Large intestine (tissue), 3 donors: ENCODE results near the gene BCAS1. TPM values are rescaled to one million over a fixed set of nuclear protein-coding genes. Genes with fewer than 3 reads are reported as not detected.
A peak's percentile ranks its signal among the peaks of the same experiment; 100 is the strongest.

ENCODE experiments used
- DNase-seq, 2 donors: peaks; one replicate each; pipeline versions ENCODE4 v3.0.0 to v3.0.0-alpha.2; 2013
- H3K27ac ChIP-seq: one replicate; pipeline ENCODE4 v1.5.1; 2013; ENCODE audit warnings: low read length
- H3K27me3 ChIP-seq: 2 replicates; pipeline ENCODE4 v1.6.1; 2013; ENCODE audit warnings: low read length; ENCODE audit not compliant: control insufficient read depth, insufficient read depth
- H3K36me3 ChIP-seq: 2 replicates; pipeline ENCODE4 v1.6.1; 2013; ENCODE audit warnings: low read length; ENCODE audit not compliant: control insufficient read depth, insufficient read depth
- H3K4me1 ChIP-seq: one replicate; pipeline ENCODE4 v1.6.1; 2013; ENCODE audit warnings: low read length; ENCODE audit not compliant: control insufficient read depth, insufficient read depth
- H3K4me3 ChIP-seq: one replicate; pipeline ENCODE4 v1.5.1; 2013; ENCODE audit warnings: low read length
- H3K9me3 ChIP-seq: one replicate; pipeline ENCODE4 v1.6.1; 2013; ENCODE audit warnings: mild to moderate bottlenecking, low read depth, low read length, moderate library complexity; ENCODE audit not compliant: control insufficient read depth
- WGBS: methylation state at CpG from one replicate; pipeline ENCODE4 v1.1.5; 2013; ENCODE audit warnings: low lambda C conversion rate; ENCODE audit not compliant: insufficient coverage; 5-methylcytosine and 5-hydroxymethylcytosine counted together
- polyA plus RNA-seq: library from polyadenylated mRNA; unstranded; fragments of 120-200 nt; gene quantifications from one replicate; pipeline ENCODE4 v1.2.1, GENCODE V29; 2013

Gene BCAS1
- polyA plus RNA-seq, 1 donor = 29.2 TPM

DNA sequence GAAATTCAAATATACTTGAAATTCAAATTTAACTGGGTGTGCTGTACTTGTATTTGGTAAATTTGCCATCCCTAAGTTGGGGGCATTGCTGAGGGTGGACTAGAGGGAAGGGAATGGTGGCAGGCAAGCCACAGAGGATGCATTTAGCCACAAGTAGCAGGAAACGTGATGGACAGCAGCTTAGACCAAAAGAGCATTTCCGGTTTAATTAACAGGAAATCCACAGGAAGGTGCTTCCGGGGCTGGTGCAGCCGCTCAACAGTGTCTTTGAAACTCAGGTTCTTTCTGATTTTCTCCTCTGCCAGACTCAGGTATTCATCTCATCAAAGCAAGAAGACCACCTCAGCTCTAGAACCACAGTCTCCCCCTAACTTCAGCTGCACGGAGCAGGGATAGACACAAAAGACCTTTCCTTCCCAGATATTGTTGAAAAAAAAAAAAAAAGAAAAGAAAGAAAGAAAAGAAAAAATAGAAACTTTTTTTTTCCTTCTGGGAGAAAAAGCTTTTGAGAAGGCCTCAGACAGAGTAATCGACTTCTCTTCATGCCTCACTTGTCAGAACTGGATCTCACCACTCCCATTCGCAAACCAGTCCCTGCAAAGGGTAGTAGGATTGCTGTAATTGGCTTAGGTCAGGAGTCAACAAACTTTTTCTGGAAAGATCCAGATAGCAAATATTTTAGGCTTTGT, 8.0 kb upstream of the BCAS1 start:
- Histone ChIP-seq H3K4me3 (no peak overlapping the region), H3K36me3 (no peaks in the 10 kb centered on the region), H3K4me1 (peaks cover 7% of the 10 kb centered on the region), H3K9me3 (no peaks in the 10 kb centered on the region), H3K27ac (no peak overlapping the region), H3K27me3 (peaks cover 4% of the 10 kb centered on the region)
- WGBS = no CpG with 5 or more reads among the region's 7 CpGs
- DNase-seq = no peak

DNA sequence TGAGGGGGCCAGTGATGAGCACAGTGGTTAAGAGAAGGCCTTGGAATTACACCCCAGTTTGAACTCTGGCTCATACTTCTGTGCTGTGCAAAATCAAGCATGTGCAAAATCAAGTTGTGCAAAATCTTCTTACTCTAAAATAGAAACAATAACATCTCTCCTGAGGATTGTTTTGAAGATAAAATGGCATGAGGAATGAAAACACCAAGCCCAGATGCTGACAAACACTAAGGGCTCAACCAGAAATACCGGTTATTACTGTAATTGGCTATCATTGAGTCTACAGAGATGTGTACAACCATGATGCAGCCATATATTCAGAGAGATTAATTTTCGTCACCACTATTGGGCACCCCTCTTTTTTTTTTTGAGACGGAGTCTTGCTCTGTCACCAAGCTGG, 5.9 kb upstream of the BCAS1 start:
- Histone ChIP-seq H3K4me3 (no peak overlapping the region), H3K4me1 (peaks cover 8% of the 10 kb centered on the region), H3K9me3 (no peaks in the 10 kb centered on the region), H3K27me3 (peaks cover 2% of the 10 kb centered on the region), H3K36me3 (no peaks in the 10 kb centered on the region), H3K27ac (no peak overlapping the region)
- no peak for DNase-seq
- no CpG with 5 or more reads among the region's 3 CpGs for WGBS

DNA sequence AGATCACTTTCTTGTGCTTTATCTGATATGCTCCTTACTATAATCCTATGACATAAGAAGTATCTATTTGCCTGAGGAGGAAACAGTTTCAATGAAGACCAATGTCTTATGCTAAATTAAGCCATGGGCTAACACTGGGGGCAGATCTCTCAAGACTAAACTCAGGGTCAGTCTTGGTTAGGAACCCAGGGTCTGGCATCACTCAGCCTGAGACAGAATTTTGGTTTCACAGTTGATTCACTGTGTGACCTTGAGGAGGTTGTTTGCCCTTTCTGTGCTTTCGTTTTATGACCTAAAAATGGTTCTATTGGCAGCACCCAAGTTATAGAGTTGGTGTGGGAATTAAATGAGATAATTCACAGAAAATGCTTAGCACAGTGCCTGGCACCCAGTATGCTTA, 4.9 kb upstream of the BCAS1 start:
- no CpG with 5 or more reads among the region's 1 CpG for WGBS
- no peak overlapping the region for H3K27ac ChIP-seq
- peaks cover 2% of the 10 kb centered on the region for H3K27me3 ChIP-seq
- peaks cover 8% of the 10 kb centered on the region for H3K4me1 ChIP-seq
- no peaks in the 10 kb centered on the region for H3K9me3 ChIP-seq
- DNase-seq = no peak
- H3K4me3 ChIP-seq = no peak overlapping the region
- no peaks in the 10 kb centered on the region for H3K36me3 ChIP-seq

DNA sequence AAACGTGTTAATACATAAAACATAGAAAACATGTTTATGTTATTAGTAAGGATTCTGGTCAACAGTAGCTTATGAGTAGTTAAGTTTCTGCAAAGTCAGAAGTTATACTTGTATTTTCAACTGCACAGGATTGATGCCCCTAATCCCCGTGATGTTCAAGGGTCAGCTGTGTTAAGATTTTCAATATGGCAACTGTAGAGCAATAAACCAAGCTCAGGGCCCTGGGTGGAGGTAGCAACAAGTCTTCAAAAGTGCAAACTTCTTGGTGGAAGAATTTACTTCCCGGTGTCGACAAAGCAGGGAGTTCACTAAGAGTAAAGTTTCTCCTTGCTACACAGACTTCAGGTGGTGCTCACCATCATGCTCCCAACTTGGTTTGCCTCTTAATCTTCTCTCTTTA, 4.1 kb upstream of the BCAS1 start:
- 100% methylated on average over 1 of the region's 4 CpGs for WGBS
- peak overlapping the region; percentile 4 for H3K27ac ChIP-seq
- peaks cover 16% of the 10 kb centered on the region for H3K4me1 ChIP-seq
- H3K27me3 ChIP-seq = peaks cover 2% of the 10 kb centered on the region
- DNase-seq = peak in 1 of 2 donors; percentile 31
- no peaks in the 10 kb centered on the region for H3K36me3 ChIP-seq
- no peak overlapping the region for H3K4me3 ChIP-seq
- no peaks in the 10 kb centered on the region for H3K9me3 ChIP-seq

DNA sequence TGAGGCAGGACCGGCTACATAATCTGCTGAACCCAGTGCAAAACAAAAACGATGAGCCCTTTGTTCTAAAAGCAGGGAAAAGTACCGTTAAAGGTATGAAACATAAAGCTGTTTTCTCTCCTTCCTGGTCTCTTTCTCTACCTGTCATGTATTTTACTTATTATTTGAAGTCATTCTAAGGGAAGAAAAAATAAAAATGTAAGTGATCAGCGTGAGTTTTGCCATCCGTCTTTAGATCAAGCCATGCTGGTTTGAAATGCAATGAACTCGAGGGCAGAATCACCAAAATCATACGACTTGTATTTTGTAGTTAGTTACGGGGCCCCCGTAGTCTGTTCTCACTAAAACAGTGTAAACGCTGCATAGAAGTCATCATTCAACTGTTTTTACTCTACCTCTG, 2.9 kb upstream of the BCAS1 start:
- H3K27ac ChIP-seq = no peak overlapping the region
- H3K9me3 ChIP-seq = no peaks in the 10 kb centered on the region
- H3K27me3 ChIP-seq = peaks cover 2% of the 10 kb centered on the region
- DNase-seq = no peak
- H3K4me1 ChIP-seq = peaks cover 18% of the 10 kb centered on the region
- WGBS = 95% methylated on average over 8 of the region's 10 CpGs
- H3K4me3 ChIP-seq = no peak overlapping the region
- no peaks in the 10 kb centered on the region for H3K36me3 ChIP-seq

DNA sequence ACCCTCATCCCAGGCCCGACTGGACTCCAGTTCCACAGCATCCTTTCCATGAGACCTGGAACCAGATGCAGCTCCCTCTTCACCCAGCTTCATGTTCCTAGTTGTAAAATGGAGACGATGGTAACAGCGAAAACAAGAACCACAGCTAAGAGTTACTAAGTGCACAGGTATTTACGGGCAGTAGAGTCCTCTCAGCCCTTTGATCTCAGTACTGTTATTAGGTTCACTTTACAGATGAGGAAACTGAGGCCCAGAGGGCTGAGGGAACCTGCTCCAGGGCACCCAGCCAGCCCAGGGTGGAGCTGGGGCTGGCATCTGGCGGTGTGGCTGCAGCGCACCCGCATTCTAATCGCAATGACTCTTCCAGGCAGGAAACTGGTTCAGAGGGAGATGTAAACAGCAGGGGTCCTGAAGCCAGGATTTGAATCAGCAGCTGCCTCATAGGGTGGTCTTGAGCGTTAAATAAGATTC, 858 bp downstream of the BCAS1 start:
- H3K27ac ChIP-seq = no peak overlapping the region
- H3K9me3 ChIP-seq = no peaks in the 10 kb centered on the region
- DNase-seq = no peak
- 75% methylated on average over 2 of the region's 9 CpGs for WGBS
- H3K36me3 ChIP-seq = no peaks in the 10 kb centered on the region
- H3K4me1 ChIP-seq = peaks cover 34% of the 10 kb centered on the region
- no peaks in the 10 kb centered on the region for H3K27me3 ChIP-seq
- H3K4me3 ChIP-seq = peak overlapping the region; percentile 14

DNA sequence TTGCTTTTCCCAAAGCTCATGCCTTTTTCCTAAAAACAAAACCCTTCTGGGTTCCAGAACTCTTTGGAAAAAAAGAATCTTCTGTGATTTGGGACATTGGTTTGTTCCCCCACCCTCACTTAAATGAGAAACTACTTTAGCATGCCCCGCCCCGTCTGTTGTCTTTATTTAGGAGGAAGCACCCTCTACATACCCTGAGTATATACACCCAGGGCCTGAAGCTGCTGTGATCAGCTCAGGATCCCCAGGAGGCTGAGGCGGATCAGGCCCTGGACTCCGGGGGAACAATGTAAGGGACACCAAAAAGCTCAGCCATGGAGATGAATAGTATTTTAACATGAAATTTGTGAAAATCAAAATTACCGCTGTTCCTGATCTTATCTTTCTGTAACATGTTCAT, 1.4 kb downstream of the BCAS1 start:
- 100% methylated on average over 1 of the region's 5 CpGs for WGBS
- no peak overlapping the region for H3K4me3 ChIP-seq
- H3K9me3 ChIP-seq = no peaks in the 10 kb centered on the region
- H3K27ac ChIP-seq = no peak overlapping the region
- H3K27me3 ChIP-seq = no peaks in the 10 kb centered on the region
- H3K36me3 ChIP-seq = no peaks in the 10 kb centered on the region
- no peak for DNase-seq
- H3K4me1 ChIP-seq = peaks cover 32% of the 10 kb centered on the region

DNA sequence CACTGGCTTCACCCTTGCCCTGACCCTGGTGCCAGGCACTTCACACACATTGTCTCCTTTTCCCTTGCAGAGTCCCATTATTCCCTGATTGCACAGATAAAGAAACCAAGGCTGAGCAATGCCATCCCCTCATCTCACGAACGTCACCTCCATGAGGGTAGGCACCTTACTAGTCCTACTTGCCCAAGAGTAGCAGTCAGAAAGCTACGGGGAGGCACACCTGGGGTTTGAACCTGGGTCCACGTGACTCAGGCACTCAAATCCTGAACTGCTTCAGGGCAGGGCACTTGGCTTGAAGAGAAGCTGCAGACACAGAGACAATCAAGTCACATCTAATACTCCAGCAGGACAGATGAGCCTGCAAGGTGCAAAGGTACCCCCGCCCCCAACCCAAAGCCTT, 1.9 kb downstream of the BCAS1 start:
- H3K36me3 ChIP-seq = no peaks in the 10 kb centered on the region
- no peaks in the 10 kb centered on the region for H3K27me3 ChIP-seq
- H3K4me1 ChIP-seq = peaks cover 27% of the 10 kb centered on the region
- no peak overlapping the region for H3K4me3 ChIP-seq
- H3K27ac ChIP-seq = no peak overlapping the region
- no peaks in the 10 kb centered on the region for H3K9me3 ChIP-seq
- WGBS = no CpG with 5 or more reads among the region's 5 CpGs
- DNase-seq = no peak

DNA sequence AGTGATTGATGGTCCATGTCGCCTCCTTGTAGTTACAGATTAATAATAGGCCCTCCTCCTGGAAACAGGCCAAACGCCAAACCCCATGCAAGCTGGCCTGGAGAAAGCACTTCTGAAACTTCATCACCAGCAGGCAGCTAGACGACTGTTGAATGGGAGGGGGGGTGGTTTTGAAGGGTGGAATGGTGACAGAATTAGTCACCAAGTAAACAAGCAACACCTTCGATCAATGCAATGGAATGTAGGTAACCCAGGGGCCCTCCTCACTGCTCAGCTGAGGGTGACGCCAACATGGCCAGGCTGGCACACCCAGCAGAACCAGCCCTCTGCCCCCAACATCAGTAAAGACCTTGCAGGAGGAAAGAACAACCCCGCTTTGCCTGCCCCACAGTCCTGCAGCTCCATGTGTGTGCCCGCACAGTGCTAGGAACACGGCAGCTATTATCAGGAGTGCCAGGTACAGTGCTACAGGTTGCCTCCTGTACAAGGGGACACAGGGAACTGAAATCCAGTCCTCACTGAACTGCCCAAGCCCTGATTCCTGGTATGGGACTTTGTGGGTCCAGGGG, 2.7 kb downstream of the BCAS1 start:
- Histone ChIP-seq H3K36me3 (no peaks in the 10 kb centered on the region), H3K9me3 (no peaks in the 10 kb centered on the region), H3K4me1 (peaks cover 26% of the 10 kb centered on the region), H3K27me3 (no peaks in the 10 kb centered on the region), H3K27ac (peak overlapping the region; percentile 56), H3K4me3 (no peak overlapping the region)
- WGBS = 5% methylated on average over 4 of the region's 8 CpGs
- DNase-seq = peak; percentile 89 to 93

DNA sequence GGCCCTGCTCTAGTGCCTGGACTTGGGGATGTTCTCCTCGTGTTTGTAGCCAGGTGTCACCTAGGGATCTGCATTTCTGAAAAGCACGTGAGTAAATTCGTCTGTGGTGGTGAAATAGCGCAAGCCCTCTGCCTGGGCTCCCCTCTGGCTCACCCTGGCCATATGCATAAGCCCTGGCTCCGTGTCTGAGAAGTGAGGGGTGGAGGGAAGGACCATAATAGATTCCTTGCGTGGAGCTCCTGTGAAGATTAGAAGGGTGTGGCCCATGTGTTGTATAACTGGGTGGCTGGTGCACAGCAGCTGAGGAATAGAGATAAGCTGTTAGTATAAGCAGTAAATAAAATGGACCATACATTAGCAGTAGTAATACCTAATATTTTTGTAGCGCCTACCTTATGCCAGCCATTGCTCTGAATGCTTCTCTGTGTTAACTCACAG, 4.8 kb downstream of the BCAS1 start:
- H3K4me3 ChIP-seq = no peak overlapping the region
- no peaks in the 10 kb centered on the region for H3K36me3 ChIP-seq
- peaks cover 26% of the 10 kb centered on the region for H3K4me1 ChIP-seq
- no peaks in the 10 kb centered on the region for H3K9me3 ChIP-seq
- peak in 1 of 2 donors; percentile 65 for DNase-seq
- no peaks in the 10 kb centered on the region for H3K27me3 ChIP-seq
- no peak overlapping the region for H3K27ac ChIP-seq
- WGBS = 60% methylated on average over 1 of the region's 7 CpGs

DNA sequence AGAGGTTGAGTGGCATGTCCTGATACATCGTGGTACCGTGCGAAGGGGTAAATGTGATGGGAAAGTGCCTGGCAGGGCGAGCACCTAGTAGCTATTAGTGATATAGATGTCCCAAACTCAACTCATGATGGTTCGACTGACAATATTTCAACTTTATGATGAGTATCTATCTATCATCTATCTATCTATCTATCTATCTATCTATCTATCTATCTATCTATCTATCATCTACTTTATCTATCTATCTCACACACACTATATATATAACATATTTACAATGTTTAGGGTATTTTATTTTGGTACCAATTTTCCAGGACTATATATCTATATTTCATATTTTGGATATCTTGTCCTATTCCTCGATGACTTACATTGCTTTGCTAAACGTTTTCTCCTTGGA, 5.5 kb downstream of the BCAS1 start:
- Histone ChIP-seq H3K36me3 (no peaks in the 10 kb centered on the region), H3K27ac (no peak overlapping the region), H3K4me1 (peaks cover 22% of the 10 kb centered on the region), H3K27me3 (no peaks in the 10 kb centered on the region), H3K9me3 (no peaks in the 10 kb centered on the region), H3K4me3 (no peak overlapping the region)
- DNase-seq = no peak
- 83% methylated on average over 3 of the region's 7 CpGs for WGBS
